Measurements from ENCODE around the gene ACSF3. TPM values are rescaled to one million over a fixed set of nuclear protein-coding genes. Genes with fewer than 3 reads are reported as not detected.

Gene ACSF3
- total and polyA plus RNA-seq, 2 donors (not counting 1 experiment from before 2014, with no cell fraction given): 45.2 to 113 TPM

GRCh38 chr16:89120921-89121351 is 27.3 kb downstream of the ACSF3 start:
- H3K36me3 ChIP-seq (replicated peaks in 1 of 2; ENCODE audit: control extremely low read depth in 1 of 2, control insufficient read depth in 1 of 2, extremely low read depth in 1 of 2, insufficient read depth in 2 of 2, low read length in 1 of 2): peaks cover 0 to 58% of the 10 kb centered on the region in 2 experiments
- Mint-ChIP-seq H3K4me3 (no peak overlapping the region), H3K4me1 (peaks cover 29% of the 10 kb centered on the region), H3K9me3 (ENCODE audit: insufficient read depth) (peaks cover 3% of the 10 kb centered on the region), H3K27ac (no peak overlapping the region), H3K27me3 (no peaks in the 10 kb centered on the region)
- peaks cover 18 to 21% of the 10 kb centered on the region in 2 donors for H3K4me1 ChIP-seq (ENCODE audit: control insufficient read depth in 2 of 2, insufficient read depth in 2 of 2, low read length in 2 of 2)
- H3K79me2 ChIP-seq (ENCODE audit: control insufficient read depth, insufficient read depth, low read length): no peaks in the 10 kb centered on the region
- no peak overlapping the region for H3K27ac ChIP-seq (ENCODE audit: low read length in 2 of 2)
- no peaks in the 10 kb centered on the region for H3K27me3 ChIP-seq (replicated peaks in 1 of 4; ENCODE audit: control extremely low read depth in 1 of 4, control insufficient read depth in 3 of 4, insufficient read depth in 4 of 4, low read length in 3 of 4)
- no peak overlapping the region for H3K4me3 ChIP-seq (ENCODE audit: control extremely low read depth in 1 of 5, extremely low read depth in 1 of 5, insufficient read depth in 1 of 5, low read depth in 2 of 5, low read length in 4 of 5)
- H3K4me2 ChIP-seq (replicated peaks; ENCODE audit: low read depth, low read length, poor library complexity, severe bottlenecking): no peak overlapping the region
- DNase-seq (no peak), ATAC-seq (ENCODE audit: low read depth) (no peak)
- WGBS (ENCODE audit: insufficient coverage): 97% methylated on average over 15 of the region's 15 CpGs
- CTCF ChIA-PET: no interaction called here
- peaks cover 0 to 3% (median 0%) of the 10 kb centered on the region in 3 donors for H3K9me3 ChIP-seq (ENCODE audit: control extremely low read depth in 1 of 3, control insufficient read depth in 2 of 3, insufficient read depth in 1 of 3, low read length in 2 of 3)
- no peak overlapping the region for H3K9ac ChIP-seq (ENCODE audit: low read length)
- TF ChIP-seq EZH2 (IDR thresholded peaks at IDR 0.05; ENCODE audit: borderline replicate concordance, insufficient read depth, low read depth, low read length, poor library complexity, severe bottlenecking) (no peak), CTCF (IDR thresholded peaks at IDR 0.05) (no peak)
- POLR2A ChIA-PET: no interaction called here
- no peak overlapping the region for H2AFZ ChIP-seq (ENCODE audit: insufficient read depth, low read depth, low read length, poor library complexity, severe bottlenecking)
- no peaks in the 10 kb centered on the region for H4K20me1 ChIP-seq (ENCODE audit: control insufficient read depth, insufficient read depth, low read length, poor library complexity, severe bottlenecking)
- intact Hi-C loops (cut with micrococcal nuclease): no loop called here

- H3K4me3 Mint-ChIP-seq: no peak overlapping the region
- no peaks in the 10 kb centered on the region for H3K27me3 ChIP-seq (replicated peaks in 1 of 4; ENCODE audit: control extremely low read depth in 1 of 4, control insufficient read depth in 3 of 4, insufficient read depth in 4 of 4, low read length in 3 of 4)
- 94% methylated on average over 14 of the region's 24 CpGs for WGBS (ENCODE audit: insufficient coverage)
- DNase-seq (no peak), ATAC-seq (ENCODE audit: low read depth) (no peak)
- H3K36me3 ChIP-seq (replicated peaks in 1 of 2; ENCODE audit: control extremely low read depth in 1 of 2, control insufficient read depth in 1 of 2, extremely low read depth in 1 of 2, insufficient read depth in 2 of 2, low read length in 1 of 2): peaks cover 0 to 53% of the 10 kb centered on the region in 2 experiments
- H3K4me1 ChIP-seq (ENCODE audit: control insufficient read depth in 2 of 2, insufficient read depth in 2 of 2, low read length in 2 of 2): peaks cover 15 to 17% of the 10 kb centered on the region in 2 donors
- intact Hi-C loops (cut with micrococcal nuclease): no loop called here
- ChIA-PET CTCF (interaction anchor here (0.7 to 1.0 kb wide), 3 partner anchors 8 to 197 kb away, joined by 3 to 4 read pairs (median 3); no protein-coding TSS in a partner anchor), POLR2A (interaction anchor here (0.9 kb wide), 1 partner anchor 154 kb away, joined by 3 read pairs; no protein-coding TSS in a partner anchor)
- no peaks in the 10 kb centered on the region for H4K20me1 ChIP-seq (ENCODE audit: control insufficient read depth, insufficient read depth, low read length, poor library complexity, severe bottlenecking)
- no peak overlapping the region for H3K27ac Mint-ChIP-seq
- no peak overlapping the region for H2AFZ ChIP-seq (ENCODE audit: insufficient read depth, low read depth, low read length, poor library complexity, severe bottlenecking)
- peak overlapping the region; percentile 47 to 57 for H3K27ac ChIP-seq (ENCODE audit: low read length in 2 of 2)
- H3K4me1 Mint-ChIP-seq: peaks cover 29% of the 10 kb centered on the region
- peaks cover 0 to 3% (median 0%) of the 10 kb centered on the region in 3 donors for H3K9me3 ChIP-seq (ENCODE audit: control extremely low read depth in 1 of 3, control insufficient read depth in 2 of 3, insufficient read depth in 1 of 3, low read length in 2 of 3)
- H3K27me3 Mint-ChIP-seq: no peaks in the 10 kb centered on the region
- no peaks in the 10 kb centered on the region for H3K79me2 ChIP-seq (ENCODE audit: control insufficient read depth, insufficient read depth, low read length)
- no peak overlapping the region for H3K4me3 ChIP-seq (ENCODE audit: control extremely low read depth in 1 of 5, extremely low read depth in 1 of 5, insufficient read depth in 1 of 5, low read depth in 2 of 5, low read length in 4 of 5)
- peak overlapping the region; percentile 58 for H3K4me2 ChIP-seq (replicated peaks; ENCODE audit: low read depth, low read length, poor library complexity, severe bottlenecking)
- peaks cover 3% of the 10 kb centered on the region for H3K9me3 Mint-ChIP-seq (ENCODE audit: insufficient read depth)
- no peak overlapping the region for H3K9ac ChIP-seq (ENCODE audit: low read length)
- TF ChIP-seq CTCF (IDR thresholded peaks at IDR 0.05): no peak
- no peak for TF ChIP-seq EZH2 (IDR thresholded peaks at IDR 0.05; ENCODE audit: borderline replicate concordance, insufficient read depth, low read depth, low read length, poor library complexity, severe bottlenecking)
Observed at GRCh38 chr16:89121691-89122321, 28.2 kb downstream of the ACSF3 start.

Data from B cell (primary cell).